HG03095 (cell line): ENCODE measurements around the gene ABCF2.

ENCODE experiments used
- ATAC-seq: cut with Tn5 transposase; IDR thresholded peaks from one replicate; pipeline ENCODE4 v1.9.1; 2021; ENCODE audit warnings: moderate library complexity; ENCODE audit not compliant: unreplicated experiment

ABCF2 gene

GRCh38 chr7:151226875-151227782 is at the start of gene ABCF2:
TSS of gene ABCF2 (minus strand) at chr7:151227205. CDS start at chr7:151226458, 747 bp downstream.
- ATAC-seq: peak; percentile 100

- ATAC-seq: no peak
These were observed 49.0 kb upstream of the ABCF2 start for GRCh38 chr7:151275813-151276577.

DNA sequence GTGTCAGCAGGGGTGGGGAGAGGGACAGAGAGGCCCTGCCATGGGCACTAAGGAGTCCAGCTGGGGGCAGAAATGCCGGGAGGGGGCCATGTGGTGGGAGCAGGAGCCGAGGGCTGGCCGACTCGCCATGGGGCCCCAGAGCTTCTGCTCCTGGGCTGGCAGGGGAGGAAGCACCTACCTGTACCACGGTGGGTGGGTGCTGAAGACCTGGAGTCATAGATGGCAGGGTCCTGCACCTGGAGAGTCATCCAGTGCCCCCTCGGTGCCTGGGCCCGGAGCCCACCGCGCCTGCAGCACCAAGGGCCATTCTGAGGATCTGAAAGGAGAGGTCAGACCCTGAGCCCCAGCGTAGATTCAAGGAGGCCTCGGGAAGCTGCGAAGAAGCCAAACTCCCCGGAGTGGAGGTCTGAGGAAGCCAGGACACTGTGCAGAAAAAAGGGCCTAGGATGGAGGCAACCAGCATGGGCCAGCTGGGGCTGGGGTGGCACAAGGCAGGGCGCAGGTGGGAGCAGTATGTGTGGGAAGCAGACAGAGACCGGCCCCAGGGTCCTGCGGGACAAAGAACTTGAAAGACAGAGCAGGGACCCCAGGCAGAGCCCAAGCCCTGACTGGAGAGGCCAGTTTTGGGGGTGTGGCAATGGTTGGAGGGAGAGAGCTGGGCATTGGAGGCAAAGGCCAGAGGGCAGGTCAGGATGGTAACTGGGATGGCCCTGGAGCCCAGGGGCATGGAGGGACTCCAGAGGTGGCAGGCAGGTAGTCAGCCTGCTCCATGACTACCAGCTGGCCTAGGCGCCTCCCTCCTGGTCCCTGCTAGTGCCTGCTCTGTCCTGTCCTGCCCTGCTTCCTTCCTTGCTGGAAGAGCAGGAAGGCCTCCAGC is 48.2 kb upstream of the ABCF2 start:
- ATAC-seq: no peak

DNA sequence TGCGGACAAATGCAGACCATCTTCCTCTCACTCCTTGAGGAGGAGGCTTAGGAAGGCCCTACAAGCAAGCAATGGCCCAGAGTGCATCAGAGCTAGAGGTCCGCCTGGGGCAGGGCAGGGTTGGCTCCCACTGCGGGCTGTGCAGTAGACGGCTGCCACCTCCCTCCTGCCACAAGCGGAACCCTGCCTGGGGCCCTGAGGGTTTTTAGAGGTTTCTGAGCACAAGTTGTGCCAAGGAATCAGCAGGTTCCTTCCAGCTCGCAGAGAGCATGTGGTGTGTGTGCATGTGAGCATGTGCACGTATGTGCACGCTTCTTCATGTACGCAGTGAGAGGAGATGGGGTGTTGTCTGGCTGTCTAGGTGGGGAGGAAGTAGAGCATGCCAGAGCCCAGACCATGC is 47.4 kb upstream of the ABCF2 start:
- no peak for ATAC-seq

DNA sequence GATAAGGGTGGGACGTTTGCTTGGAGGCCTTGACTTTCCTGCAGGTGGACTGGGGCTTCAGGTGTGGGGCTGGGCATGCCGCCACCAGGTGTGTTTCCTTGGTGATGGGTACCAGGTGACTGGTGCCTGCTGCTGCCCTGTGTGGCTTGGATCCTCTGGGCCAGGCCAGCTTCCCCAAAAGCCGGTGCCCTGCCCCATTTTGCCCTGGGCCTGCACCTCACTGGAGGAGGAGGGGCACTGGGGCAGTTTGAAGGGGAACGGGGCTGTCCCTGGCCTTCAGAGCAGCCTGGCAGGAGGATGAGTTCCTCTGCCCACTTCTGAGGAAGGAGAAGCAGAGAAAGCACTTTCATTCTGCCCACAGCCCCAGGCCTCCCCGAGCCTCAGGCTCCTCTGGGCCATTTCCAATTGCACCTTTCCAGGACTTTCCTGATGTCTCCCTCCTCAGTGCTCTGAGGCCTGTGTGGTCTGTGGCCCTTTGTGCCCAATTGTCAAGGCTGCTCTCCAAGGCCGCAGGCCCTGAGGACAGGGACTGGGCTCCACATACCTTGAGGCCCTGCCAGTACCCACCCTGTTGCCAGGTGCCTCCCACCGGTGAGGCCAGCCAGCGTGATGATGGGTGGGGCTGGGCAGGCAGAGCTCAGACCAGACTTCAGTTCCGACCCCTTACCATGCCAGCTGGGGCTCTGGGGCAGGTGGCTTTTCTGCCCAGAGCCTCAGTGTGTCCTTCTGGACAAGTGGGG is 46.8 kb upstream of the ABCF2 start:
- no peak for ATAC-seq

DNA sequence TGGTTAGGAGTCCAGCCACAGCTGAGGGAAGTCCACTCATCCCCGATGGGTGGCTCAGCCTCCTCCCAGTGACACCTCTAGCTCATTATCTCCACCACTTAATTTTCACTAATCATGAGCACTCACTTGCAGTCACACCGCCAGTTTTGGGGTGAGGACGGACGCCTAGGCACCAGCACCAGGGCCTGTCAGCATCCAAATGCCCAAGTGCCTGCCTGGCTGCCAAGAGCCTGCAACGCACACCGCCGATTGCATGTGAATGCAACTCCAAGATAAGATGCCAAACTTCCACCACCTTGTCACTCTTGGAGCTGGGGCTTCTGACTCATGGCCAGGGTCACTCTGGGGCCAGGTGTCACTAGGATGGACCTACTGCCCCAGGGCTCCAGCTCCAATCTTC is 45.9 kb upstream of the ABCF2 start:
- ATAC-seq: no peak

DNA sequence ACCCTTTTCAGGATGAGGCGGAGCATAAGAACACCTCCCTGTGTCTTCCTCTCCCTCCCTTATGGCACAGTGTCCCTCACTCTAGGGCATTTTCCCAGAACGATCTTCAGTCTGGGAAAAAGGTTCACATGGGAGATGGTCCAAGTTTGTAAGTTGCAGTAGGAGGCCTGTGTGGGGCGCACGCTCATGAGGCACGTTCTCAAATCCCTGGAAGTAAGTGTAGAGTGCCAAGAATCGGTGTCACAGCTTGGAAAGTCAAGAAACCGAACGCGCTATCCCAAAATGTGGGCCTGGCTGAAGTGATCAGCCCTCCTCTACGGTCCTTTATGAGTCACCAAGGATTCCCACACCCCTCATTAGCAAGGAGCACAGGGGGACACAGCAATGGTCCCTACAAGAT is 45.4 kb upstream of the ABCF2 start:
- no peak for ATAC-seq

GRCh38 chr7:151271699-151272355 is 44.8 kb upstream of the ABCF2 start:
- ATAC-seq: no peak

- no peak for ATAC-seq
These were observed 42.5 kb upstream of the ABCF2 start for GRCh38 chr7:151269511-151269910.

DNA sequence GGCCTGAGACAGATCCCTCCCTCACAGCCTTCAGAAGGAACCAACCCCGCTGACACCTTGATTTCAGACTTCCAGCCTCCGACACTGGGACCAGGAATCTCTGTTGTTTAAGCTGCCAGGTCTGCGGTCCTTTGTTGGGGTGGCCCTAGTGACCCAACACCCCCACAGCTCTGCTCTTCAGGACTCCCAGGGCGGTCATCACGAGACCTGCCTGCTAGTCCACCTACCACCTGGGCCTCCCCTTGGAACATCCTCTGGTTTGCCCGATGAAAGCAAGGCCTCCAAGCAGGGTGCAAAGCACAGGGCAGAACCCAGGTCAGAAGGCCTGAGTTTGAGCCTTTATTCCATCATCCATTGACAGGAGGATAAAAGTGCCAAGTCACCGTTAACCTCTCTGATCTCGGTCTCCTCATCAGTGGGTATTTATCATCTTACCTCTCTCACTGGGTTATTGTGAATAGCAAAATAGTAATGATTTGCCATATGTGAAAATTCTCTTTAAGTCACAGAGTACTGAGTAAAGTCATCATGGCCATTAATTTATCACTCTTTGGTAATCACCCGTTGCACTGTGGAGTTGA is 38.4 kb upstream of the ABCF2 start:
- no peak for ATAC-seq

GRCh38 chr7:151264615-151265014 is 37.6 kb upstream of the ABCF2 start:
- ATAC-seq: no peak

DNA sequence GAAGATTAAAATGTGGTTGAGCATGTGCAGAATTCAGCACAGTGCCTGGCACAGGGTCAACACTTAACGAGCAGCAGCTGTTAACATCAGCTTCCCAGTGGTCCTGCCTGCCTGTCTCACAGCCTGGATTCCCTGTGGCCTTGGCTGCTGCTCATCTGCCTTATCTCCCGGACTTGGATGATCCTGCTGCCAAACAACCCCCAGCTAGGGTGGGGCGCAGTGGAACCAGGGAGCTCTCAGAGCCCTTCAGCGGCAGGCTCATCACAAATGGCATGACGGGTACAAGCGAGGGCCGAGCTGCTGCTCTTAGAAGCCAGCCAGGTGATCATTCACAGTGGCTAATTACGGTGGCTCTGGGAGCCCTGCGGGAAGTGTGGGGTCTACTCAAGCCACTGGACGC is 34.5 kb upstream of the ABCF2 start:
- ATAC-seq: no peak

DNA sequence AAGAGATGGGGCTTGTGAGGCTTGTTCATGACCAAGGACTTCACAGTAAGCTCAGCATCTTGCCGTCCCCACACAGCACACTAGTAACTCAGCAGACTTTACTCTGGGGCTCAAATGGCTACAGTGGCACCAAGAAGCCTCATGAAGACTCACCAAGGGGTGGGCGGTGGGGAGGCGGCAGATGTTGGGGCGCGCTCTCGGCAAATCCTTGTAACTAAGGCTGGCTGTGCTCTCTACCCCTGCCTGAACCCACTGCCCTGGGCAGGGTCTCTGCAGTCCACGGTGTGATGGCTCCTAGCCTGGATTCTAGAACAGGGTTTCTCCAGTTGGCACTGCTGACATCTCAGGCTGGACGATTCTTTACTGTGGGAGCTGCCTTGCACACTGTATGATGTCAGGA is 33.9 kb upstream of the ABCF2 start:
- ATAC-seq: no peak

DNA sequence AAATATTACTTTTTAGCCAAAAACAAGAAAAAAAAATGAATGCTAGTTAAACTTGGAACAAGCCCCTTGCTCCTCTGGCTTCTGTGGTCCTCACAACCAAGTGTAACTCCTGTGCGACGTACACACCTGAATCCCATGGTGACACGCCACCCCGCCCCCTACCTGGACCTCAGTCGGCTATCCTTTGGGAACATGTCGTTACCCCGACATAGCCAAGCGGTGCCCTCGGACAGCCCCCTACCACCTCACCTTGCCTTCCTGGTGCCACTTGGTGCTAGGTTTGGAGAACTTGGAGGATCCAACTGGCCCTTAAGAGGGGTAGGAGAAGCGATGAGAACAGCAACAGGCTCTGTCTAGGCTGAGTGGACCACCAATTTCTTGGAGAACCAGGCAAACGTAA is 33.5 kb upstream of the ABCF2 start:
- no peak for ATAC-seq

- ATAC-seq: no peak
These were observed 31.0 kb upstream of the ABCF2 start for GRCh38 chr7:151257990-151258389.

DNA sequence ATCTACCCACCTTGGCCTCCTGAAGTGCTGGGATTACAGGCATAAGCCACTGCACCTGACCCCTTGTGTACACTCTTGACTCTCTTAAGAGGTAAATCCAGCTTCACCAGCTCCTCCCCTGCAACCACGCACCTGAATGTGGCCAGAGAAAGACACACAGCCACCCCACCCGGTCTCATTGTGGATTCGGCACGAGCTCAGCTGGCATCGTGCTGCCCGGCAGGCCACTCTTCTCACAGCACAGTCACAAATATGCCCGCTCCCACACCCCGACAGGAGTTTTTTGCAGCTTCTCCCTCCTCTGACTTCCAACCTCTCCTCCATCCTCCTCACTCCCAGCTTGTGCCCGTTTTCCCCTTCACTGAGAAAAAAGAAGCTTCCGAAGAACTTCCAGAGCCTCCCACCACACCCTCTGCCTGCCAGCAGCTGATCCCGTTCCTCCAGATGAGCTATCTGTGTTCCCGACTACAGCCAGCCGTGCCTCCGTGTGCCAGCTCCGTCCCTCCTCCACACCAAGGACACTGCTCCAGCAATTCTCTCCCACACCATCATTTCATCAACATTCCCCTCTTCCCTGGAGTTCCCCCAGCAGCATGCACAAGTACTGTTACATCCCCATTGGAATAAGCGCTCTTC is 29.5 kb upstream of the ABCF2 start:
- ATAC-seq: no peak

DNA sequence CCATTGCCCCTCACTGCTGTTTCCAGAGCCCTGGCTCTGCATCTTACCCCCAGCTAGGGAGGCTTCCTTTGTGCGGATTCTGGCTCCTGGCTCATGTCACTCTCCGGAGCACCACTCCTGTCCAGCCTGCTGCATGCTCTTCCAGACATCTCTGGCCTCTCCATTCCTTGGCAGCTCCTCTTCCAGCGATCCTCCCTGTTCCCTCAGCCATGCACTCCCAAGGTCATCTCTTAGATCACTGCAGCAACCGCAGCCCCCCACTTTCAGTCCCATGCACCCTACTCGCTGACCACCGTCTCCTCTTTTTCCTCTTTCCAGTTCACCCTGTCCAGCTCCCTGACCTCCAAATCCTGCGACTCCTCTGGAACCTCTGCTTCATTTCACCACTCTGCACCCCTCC is 28.4 kb upstream of the ABCF2 start:
- no peak for ATAC-seq

GRCh38 chr7:151254851-151255250 is 27.8 kb upstream of the ABCF2 start:
- no peak for ATAC-seq

- no peak for ATAC-seq
These were observed 27.3 kb upstream of the ABCF2 start for GRCh38 chr7:151254316-151254715.
